Measurements from ENCODE around the gene TK1.

Gene TK1

GRCh38 chr17:78230996-78231935 is 44.4 kb upstream of the TK1 start, which contains the start of gene TMEM235:
Gene TMEM235, plus strand, starts transcription at chr17:78231631. Its CDS starts 393 bp downstream, at chr17:78232024.
- TF ChIP-seq CTCF (IDR thresholded peaks at IDR 0.05; ENCODE audit: insufficient read depth, missing control alignments) = no peak
- DNase-seq (ENCODE audit: insufficient read length, low spot score) (no peak), FAIRE-seq (no peak)

GRCh38 chr17:78230252-78230962 is 43.6 kb upstream of the TK1 start:
- DNase-seq (ENCODE audit: insufficient read length, low spot score) = no peak
- TF ChIP-seq CTCF (IDR thresholded peaks at IDR 0.05; ENCODE audit: insufficient read depth, missing control alignments) = no peak
- no peak for FAIRE-seq

- TF ChIP-seq CTCF (IDR thresholded peaks at IDR 0.05; ENCODE audit: insufficient read depth, missing control alignments) = no peak
- FAIRE-seq = no peak
- DNase-seq (ENCODE audit: insufficient read length, low spot score) = no peak
These were observed 41.3 kb upstream of the TK1 start for GRCh38 chr17:78228176-78228575.

- FAIRE-seq = no peak
- no peak for DNase-seq (ENCODE audit: insufficient read length, low spot score)
These were observed 40.6 kb upstream of the TK1 start for GRCh38 chr17:78227455-78227916.

GRCh38 chr17:78226759-78227454 is 40.1 kb upstream of the TK1 start:
- no peak for TF ChIP-seq CTCF (IDR thresholded peaks at IDR 0.05; ENCODE audit: insufficient read depth, missing control alignments)
- FAIRE-seq (no peak), DNase-seq (ENCODE audit: insufficient read length, low spot score) (no peak)

More at GRCh38 chr17:78227455-78227916, 40.6 kb upstream of the TK1 start:
- TF ChIP-seq CTCF (IDR thresholded peaks at IDR 0.05; ENCODE audit: insufficient read depth, missing control alignments) = no peak

GRCh38 chr17:78226055-78226758 is 39.4 kb upstream of the TK1 start:
- TF ChIP-seq CTCF (IDR thresholded peaks at IDR 0.05; ENCODE audit: insufficient read depth, missing control alignments) = no peak
- DNase-seq (ENCODE audit: insufficient read length, low spot score) (no peak), FAIRE-seq (no peak)

Measured in D721Med (cell line).